NCI-H2029 treated with DMSO at 0.1 percent for 48 hours (cell line): ENCODE measurements around the gene DLG2.
A peak's percentile ranks its signal among the peaks of the same experiment; 100 is the strongest.
"Not testable (repeated sequence)": the region's sequence is repeated elsewhere in the genome, so short reads cannot be mapped to it uniquely, and the experiment has no call there.

Experiments used
- DNase-seq: peaks from one replicate; lab custom pipeline; 2025; lab: John Stamatoyannopoulos, UW

The DLG2 gene

GRCh38 chr11:85110246-85110645 is 516.9 kb downstream of the DLG2 start:
- DNase-seq, result not testable (repeated sequence)

DNA sequence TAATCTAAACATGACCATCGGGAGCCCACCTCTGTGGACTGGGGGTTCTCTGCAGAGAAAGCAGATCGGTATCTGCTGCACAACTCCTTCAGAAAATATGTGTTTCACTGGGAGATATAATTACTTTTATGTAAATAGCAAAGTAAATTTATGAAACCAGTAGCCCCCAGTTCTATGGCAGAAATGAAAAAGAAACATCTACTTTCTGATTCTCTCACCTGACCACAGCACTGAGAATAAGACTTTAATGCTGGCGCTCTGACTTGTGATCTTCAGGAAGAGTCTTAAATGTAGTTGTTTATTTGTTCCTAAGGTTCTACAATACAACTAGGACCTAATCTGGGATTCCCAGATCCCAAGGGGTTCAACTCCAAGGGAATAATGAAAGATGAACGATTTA is 518.0 kb downstream of the DLG2 start:
- DNase-seq, result no peak

DNA sequence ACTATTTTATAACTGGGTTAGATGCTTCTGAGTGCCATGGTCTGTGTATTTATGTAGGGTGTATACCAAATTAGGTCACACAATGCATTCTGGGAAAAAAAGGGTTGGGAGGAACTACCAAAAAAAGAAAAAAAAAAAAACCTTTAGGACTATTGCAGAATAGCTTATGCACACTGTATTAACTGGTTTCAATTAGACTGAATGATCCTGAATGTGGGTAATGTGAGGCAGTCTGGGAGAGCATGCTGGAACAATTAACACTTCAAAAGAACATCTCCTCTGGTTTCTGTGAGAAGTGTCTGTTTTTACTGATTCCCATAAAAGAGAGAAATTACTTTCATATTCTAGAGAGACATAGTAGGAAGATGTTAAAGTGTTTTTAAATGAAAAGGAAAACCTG is 521.3 kb downstream of the DLG2 start:
- DNase-seq, result no peak

DNA sequence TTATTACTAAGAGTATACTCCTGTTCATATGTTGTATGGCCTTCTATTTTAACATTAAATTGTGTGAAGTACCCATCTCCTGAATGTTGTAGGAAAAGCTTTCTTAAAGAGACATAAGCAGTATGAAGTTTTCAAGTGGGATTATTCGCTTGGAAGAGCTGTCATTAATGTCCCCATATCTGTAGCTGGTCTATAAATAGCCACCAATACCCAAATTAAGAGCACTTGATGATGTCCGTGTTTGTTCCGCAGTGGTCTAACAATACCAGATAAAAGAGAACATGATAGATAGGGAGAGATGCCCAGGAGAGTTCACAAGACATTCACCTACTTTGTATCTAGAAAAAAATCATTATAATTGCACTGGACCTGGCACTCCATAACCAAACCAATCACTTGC is 527.6 kb downstream of the DLG2 start:
- no peak for DNase-seq

DNA sequence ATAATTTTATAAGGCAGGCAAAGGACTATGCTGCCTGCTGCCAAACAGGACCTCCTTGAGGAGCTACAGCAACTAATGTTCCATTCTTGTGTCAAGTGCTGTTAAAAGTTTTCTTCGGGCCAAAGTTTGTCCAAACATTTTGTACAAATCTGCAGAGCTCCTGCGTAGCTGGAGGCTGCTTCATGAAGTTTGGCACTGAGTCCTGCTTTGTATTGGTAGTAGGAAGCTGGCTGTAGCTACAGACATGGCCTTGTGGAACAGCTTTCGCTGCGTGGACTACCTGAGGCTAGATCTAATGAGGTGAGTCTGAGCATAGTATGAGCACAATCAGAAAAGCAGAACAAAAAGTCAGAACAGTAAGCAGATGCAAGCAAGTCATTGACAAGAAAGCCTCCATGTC is 528.1 kb downstream of the DLG2 start:
- no peak for DNase-seq

- DNase-seq, result no peak
These were observed 530.2 kb downstream of the DLG2 start for GRCh38 chr11:85096939-85097338.

DNA sequence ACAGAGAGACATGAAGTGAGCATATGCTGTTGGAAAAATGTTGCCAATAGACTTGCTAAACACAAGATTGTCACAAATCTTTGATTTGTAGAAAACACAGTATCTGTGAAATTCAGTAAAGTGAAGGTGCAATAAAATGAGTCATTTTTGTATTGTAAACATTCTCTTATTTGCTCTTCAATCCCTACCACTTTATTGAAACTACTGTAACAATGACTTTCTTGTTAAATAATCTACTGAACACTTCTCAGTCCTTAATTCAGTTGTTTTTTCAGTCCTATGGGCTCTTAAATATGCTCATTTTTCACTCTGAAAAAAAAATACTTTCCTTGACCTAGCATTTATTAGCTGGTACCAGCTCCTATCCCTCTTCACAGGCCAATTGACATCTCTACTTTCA is 531.9 kb downstream of the DLG2 start:
- no peak for DNase-seq

DNA sequence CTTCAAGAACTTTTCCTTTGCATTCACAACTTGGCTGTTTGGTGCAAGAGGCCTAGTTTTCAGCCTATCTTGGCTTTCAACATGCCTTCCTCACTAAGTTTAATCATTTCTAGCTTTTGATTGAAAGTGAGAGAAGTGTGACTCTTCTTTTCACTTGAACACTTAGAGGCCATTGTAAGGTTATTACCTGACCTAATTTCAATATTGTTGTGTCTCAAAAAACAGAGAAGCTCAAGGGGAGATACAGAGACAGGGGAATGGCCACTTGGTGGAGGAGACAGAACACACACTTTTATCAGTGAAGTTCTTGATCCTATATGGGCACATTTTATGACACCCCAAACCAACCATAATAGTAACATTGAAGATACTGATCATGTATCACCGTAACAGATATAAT is 532.3 kb downstream of the DLG2 start:
- no peak for DNase-seq

GRCh38 chr11:85089654-85090053 is 537.5 kb downstream of the DLG2 start:
- no peak for DNase-seq

- no peak for DNase-seq
These were observed 538.9 kb downstream of the DLG2 start for GRCh38 chr11:85088286-85088685.

GRCh38 chr11:85086504-85087284 is 540.5 kb downstream of the DLG2 start:
- no peak for DNase-seq

- peak; percentile 80 for DNase-seq
These were observed 550.4 kb downstream of the DLG2 start for GRCh38 chr11:85076535-85077330.

DNA sequence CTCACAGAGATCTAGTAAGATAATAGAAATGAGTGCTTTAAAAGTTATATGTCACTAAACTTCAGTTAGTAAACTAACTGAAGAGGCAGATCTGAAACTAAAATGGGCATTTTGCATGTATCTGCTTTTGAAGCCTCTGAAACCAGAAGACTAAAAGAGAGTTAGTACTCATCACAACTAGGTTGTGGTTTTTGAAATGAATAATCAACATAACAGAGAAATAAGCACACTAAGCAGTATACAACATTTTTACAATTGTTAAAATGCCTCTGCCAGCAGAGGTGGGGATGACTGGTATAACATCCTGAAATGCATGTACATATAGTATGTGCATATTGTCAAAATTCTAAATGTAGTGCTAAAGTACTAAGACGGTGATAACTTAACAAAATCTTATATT is 564.5 kb downstream of the DLG2 start:
- DNase-seq, result no peak

- DNase-seq, result no peak
These were observed 574.5 kb downstream of the DLG2 start for GRCh38 chr11:85052636-85053035.

GRCh38 chr11:85048801-85049200 is 578.3 kb downstream of the DLG2 start:
- no peak for DNase-seq

GRCh38 chr11:85045716-85046115 is 581.4 kb downstream of the DLG2 start:
- DNase-seq, result no peak

DNA sequence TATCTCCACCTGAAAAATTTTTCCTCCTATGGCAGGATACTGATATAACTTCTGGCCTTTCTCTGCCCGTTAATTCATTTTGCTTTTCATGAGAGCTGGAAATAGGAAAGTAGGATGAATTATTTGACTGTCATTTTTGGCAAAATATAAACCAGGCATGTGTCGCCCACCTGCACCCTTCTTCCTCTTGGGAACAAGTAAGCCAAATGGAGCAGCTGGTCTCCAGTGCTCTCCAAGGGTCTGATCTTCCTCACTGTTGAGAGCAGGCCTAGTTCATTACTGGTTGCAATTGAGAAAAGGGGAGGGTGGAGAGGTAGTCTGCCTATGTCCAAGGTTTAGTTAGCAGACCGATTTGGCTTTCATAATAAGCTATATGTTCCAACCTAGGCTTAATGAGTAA is 582.2 kb downstream of the DLG2 start:
- DNase-seq, result no peak

DNA sequence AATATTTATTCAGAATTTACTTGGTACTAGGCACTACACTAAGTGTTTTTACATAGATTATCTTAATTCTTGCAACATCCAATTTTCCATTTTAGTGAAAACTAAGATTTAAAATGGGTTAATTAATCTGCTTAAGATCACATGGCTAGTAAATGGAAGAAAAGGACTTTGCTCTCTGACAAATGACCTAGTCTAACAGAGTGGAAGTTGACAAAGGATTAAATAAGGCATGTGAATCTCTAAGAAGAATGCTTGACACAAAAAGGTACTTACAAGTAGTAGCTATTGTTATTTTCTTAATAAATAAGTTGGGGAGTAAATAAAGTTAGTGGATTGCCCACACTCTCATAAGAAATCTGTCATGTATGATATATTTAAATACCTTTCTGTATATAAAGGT is 584.8 kb downstream of the DLG2 start:
- no peak for DNase-seq

- no peak for DNase-seq
These were observed 587.0 kb downstream of the DLG2 start for GRCh38 chr11:85040166-85040565.

GRCh38 chr11:85029964-85030363 is 597.2 kb downstream of the DLG2 start:
- DNase-seq, result no peak

DNA sequence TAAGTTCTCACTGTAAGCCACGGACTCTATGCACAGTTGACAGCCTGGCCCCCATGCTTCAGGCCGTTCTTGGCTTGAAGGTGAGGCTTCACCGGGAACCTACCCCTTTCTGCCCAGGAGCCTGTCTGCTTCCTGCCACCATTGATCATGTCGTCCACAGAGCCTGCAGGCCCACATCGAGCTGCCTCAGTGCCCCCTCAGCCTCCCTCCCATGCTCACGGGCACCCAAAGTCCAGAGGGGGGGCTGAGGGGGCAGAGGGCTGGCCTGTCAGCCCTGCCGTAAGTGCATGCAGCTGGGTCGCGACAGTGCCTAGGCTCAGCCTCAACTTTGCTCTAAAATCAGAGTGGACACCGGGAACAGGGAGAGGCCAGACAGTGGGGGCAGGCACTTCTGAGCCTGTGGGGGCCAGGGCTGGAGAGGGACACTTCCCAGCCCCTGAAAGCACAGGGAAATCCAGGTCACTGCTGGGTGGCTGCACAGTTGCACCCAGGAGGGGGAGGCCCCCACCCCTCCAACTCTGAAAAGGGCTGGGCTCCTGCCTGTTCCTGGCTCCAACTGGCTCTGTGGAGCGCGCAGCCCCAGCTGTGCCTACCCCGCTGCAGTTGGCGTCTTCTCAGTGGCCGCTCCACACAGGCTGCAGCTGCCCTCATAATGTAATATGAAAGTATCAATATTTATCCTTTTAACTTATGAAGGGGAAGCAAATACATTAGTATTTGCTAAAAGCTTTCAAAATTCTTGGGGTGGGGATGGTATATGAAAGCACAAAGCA is 598.6 kb downstream of the DLG2 start:
- no peak for DNase-seq

DNA sequence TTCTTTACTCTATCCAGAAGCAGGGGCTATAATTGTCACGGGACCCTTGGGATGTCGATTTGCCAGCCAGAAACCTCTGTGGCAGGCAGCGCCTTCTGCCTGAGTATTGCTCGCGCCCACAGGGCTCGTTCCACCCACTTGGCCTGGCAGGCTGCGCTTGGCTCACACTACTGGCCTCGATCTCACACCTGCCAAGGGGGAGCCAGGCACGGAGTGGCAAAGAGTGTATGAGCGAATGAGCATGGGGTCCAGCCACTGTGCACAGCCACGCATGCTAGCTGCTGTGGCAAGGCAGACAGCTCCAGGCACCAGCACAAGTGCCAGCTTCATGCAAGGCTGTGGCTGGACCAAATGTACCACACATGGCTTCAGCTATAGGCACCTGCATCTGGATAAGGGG is 599.8 kb downstream of the DLG2 start:
- no peak for DNase-seq

DNA sequence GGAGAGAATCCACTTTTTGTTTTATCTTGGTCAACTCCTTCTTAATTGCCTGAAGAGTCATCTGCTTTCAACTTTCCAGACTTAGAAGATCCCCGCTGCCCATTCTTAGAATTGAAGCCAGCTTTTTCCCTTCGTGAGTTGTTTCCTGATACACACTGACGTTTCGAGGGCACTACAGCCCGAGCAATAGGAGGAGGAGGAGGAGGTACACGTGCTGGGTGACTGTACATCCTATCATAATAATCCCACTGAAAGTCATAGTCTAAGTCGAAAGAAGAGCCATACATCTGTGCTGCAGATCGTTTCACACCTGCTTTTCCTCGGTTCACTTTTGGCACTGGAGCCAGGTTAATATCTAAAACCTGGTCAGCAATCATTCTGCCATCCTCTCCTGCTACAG is 606.1 kb downstream of the DLG2 start:
- no peak for DNase-seq
